ENCODE data around the gene CEACAM16.
"Not testable (repeated sequence)": the region's sequence is repeated elsewhere in the genome, so short reads cannot be mapped to it uniquely, and the experiment has no call there.

CEACAM16 gene

GRCh38 chr19:44677019-44677811 is 21.7 kb upstream of the CEACAM16 start:
- DNase-seq (ENCODE audit: low read depth): peak; percentile 85

- DNase-seq (ENCODE audit: low read depth): no peak
These were observed 18.4 kb upstream of the CEACAM16 start for GRCh38 chr19:44680536-44680935.

GRCh38 chr19:44681992-44682790 is 16.8 kb upstream of the CEACAM16 start:
- DNase-seq (ENCODE audit: low read depth): no peak

- DNase-seq (ENCODE audit: low read depth): no peak
These were observed 16.1 kb upstream of the CEACAM16 start for GRCh38 chr19:44682807-44683206.

GRCh38 chr19:44683434-44684210 is 15.3 kb upstream of the CEACAM16 start:
- no peak for DNase-seq (ENCODE audit: low read depth)

GRCh38 chr19:44684396-44684795 is 14.6 kb upstream of the CEACAM16 start:
- DNase-seq (ENCODE audit: low read depth): not testable (repeated sequence)

- DNase-seq (ENCODE audit: low read depth): peak; percentile 96
These were observed 13.8 kb upstream of the CEACAM16 start for GRCh38 chr19:44684892-44685863.

GRCh38 chr19:44685877-44686276 is 13.1 kb upstream of the CEACAM16 start:
- peak; percentile 67 for DNase-seq (ENCODE audit: low read depth)

GRCh38 chr19:44686896-44687295 is 12.1 kb upstream of the CEACAM16 start:
- no peak for DNase-seq (ENCODE audit: low read depth)

GRCh38 chr19:44687888-44688287 is 11.1 kb upstream of the CEACAM16 start:
- DNase-seq (ENCODE audit: low read depth): no peak

GRCh38 chr19:44689290-44690130 is 9.4 kb upstream of the CEACAM16 start:
- peak; percentile 64 for DNase-seq (ENCODE audit: low read depth)

- DNase-seq (ENCODE audit: low read depth): no peak
These were observed 8.9 kb upstream of the CEACAM16 start for GRCh38 chr19:44690131-44690440.

GRCh38 chr19:44692379-44692721 is 6.6 kb upstream of the CEACAM16 start:
- DNase-seq (ENCODE audit: low read depth): no peak

GRCh38 chr19:44694184-44694579 is 4.8 kb upstream of the CEACAM16 start:
- no peak for DNase-seq (ENCODE audit: low read depth)

- no peak for DNase-seq (ENCODE audit: low read depth)
These were observed 1.8 kb upstream of the CEACAM16 start for GRCh38 chr19:44696939-44697669.

GRCh38 chr19:44697670-44698034 is 1.3 kb upstream of the CEACAM16 start:
- DNase-seq (ENCODE audit: low read depth): no peak

GRCh38 chr19:44700547-44700946 is 1.6 kb downstream of the CEACAM16 start:
- no peak for DNase-seq (ENCODE audit: low read depth)

GRCh38 chr19:44701228-44701627 is 2.3 kb downstream of the CEACAM16 start:
- no peak for DNase-seq (ENCODE audit: low read depth)

- DNase-seq (ENCODE audit: low read depth): no peak
These were observed 3.7 kb downstream of the CEACAM16 start for GRCh38 chr19:44702551-44703176.
